CD14-positive monocyte (primary cell): ENCODE data around the gene LSS. TPM values are rescaled to one million over a fixed set of nuclear protein-coding genes. Genes with fewer than 3 reads are reported as not detected.
A peak's percentile ranks its signal among the peaks of the same experiment; 100 is the strongest.

ENCODE experiments used
- DNase-seq, 3 donors: peaks; one replicate each; pipeline ENCODE4 v3.0.0-alpha.2; 2011 to 2022
- H2AFZ ChIP-seq: 2 replicates; pipeline ENCODE4 v1.6.0; 2012; ENCODE audit warnings: mild to moderate bottlenecking, low read depth, low read length, inconsistent platforms; ENCODE audit not compliant: insufficient read depth, poor library complexity, severe bottlenecking
- H3K27ac ChIP-seq, 2 donors: 1 replicate in 1 of 2; 2 replicates in 1 of 2; pipeline ENCODE4 v1.5.1; 2012 to 2013; ENCODE audit warnings: low read length in 2 of 2, control low read depth in 1 of 2, inconsistent platforms in 1 of 2, low read depth in 1 of 2, mild to moderate bottlenecking in 1 of 2
- H3K27me3 ChIP-seq, 2 donors: one replicate each; pipeline versions ENCODE4 v1.6.0 to v1.6.1; 2011 to 2013; ENCODE audit warnings: low read length in 2 of 2; ENCODE audit not compliant: control insufficient read depth in 2 of 2, insufficient read depth in 2 of 2
- H3K36me3 ChIP-seq, 2 donors: replicated peaks in 1 of 2; 1 replicate in 1 of 2; 2 replicates in 1 of 2; pipeline versions ENCODE4 v1.5.1 to v1.6.1; 2012 to 2013; ENCODE audit warnings: low read length in 2 of 2, control low read depth in 1 of 2, inconsistent platforms in 1 of 2, mild to moderate bottlenecking in 1 of 2; ENCODE audit not compliant: insufficient read depth in 2 of 2, control insufficient read depth in 1 of 2
- H3K4me1 ChIP-seq, 2 donors: 1 replicate in 1 of 2; 2 replicates in 1 of 2; pipeline versions ENCODE4 v1.5.1 to v1.6.1; 2012 to 2013; ENCODE audit warnings: low read length in 2 of 2, control low read depth in 1 of 2, inconsistent platforms in 1 of 2, mild to moderate bottlenecking in 1 of 2, moderate library complexity in 1 of 2; ENCODE audit not compliant: insufficient read depth in 2 of 2, control insufficient read depth in 1 of 2
- H3K4me2 ChIP-seq: replicated peaks from 2 replicates; pipeline ENCODE3; 2012; ENCODE audit warnings: low read length, moderate library complexity, mild to moderate bottlenecking; ENCODE audit not compliant: poor library complexity, severe bottlenecking; ENCODE audit errors: extremely low read depth
- H3K4me3 ChIP-seq, 3 experiments: fragments of 200-600 bp in 1 of 3; sonication (generic) in 1 of 3; replicated peaks in 1 of 3; 1 replicate in 2 of 3; 2 replicates in 1 of 3; pipeline ENCODE4 v1.5.1; 2011 to 2013; ENCODE audit warnings: low read length in 3 of 3, mild to moderate bottlenecking in 3 of 3, control low read depth in 2 of 3, low read depth in 2 of 3, inconsistent platforms in 1 of 3, moderate library complexity in 1 of 3
- H3K79me2 ChIP-seq: 2 replicates; pipeline ENCODE4 v1.6.0; 2012; ENCODE audit warnings: mild to moderate bottlenecking, control low read depth, inconsistent platforms, low read length, moderate library complexity; ENCODE audit not compliant: insufficient read depth
- H3K9ac ChIP-seq: 2 replicates; pipeline ENCODE4 v1.6.0; 2017; ENCODE audit warnings: low read length, mild to moderate bottlenecking; ENCODE audit not compliant: insufficient read depth, poor library complexity, severe bottlenecking
- H3K9me3 ChIP-seq, 2 donors: replicated peaks in 1 of 2; 1 replicate in 1 of 2; 2 replicates in 1 of 2; pipeline versions ENCODE4 v1.5.1 to v1.6.1; 2012 to 2013; ENCODE audit warnings: low read length in 2 of 2, control low read depth in 1 of 2; ENCODE audit not compliant: control insufficient read depth in 1 of 2, insufficient read depth in 1 of 2
- H4K20me1 ChIP-seq: 2 replicates; pipeline ENCODE4 v1.6.0; 2012; ENCODE audit warnings: mild to moderate bottlenecking, low read length, control low read depth, moderate library complexity; ENCODE audit not compliant: insufficient read depth
- H3K27ac Mint-ChIP-seq, 7 donors: one replicate each; pipeline ENCODE4 v1.8.0; 2020; ENCODE audit warnings: mild to moderate bottlenecking in 7 of 7, mixed read lengths in 7 of 7, moderate library complexity in 6 of 7, inconsistent platforms in 2 of 7
- H3K27me3 Mint-ChIP-seq, 3 donors: one replicate each; pipeline ENCODE4 v1.8.0; 2021 to 2022; ENCODE audit warnings: low read depth in 3 of 3, mild to moderate bottlenecking in 3 of 3, mixed read lengths in 3 of 3, moderate library complexity in 3 of 3, inconsistent platforms in 1 of 3
- H3K36me3 Mint-ChIP-seq, 2 donors: one replicate each; pipeline ENCODE4 v1.8.0; 2020; ENCODE audit warnings: mixed read lengths in 2 of 2, inconsistent platforms in 1 of 2, mild to moderate bottlenecking in 1 of 2
- H3K4me1 Mint-ChIP-seq: one replicate; pipeline ENCODE4 v1.8.0; 2020; ENCODE audit warnings: mild to moderate bottlenecking, mixed read lengths
- H3K4me3 Mint-ChIP-seq, 2 donors: one replicate each; pipeline ENCODE4 v1.8.0; 2020; ENCODE audit warnings: mild to moderate bottlenecking in 2 of 2, mixed read lengths in 2 of 2, moderate library complexity in 1 of 2
- H3K9me3 Mint-ChIP-seq, 7 donors: one replicate each; pipeline ENCODE4 v1.8.0; 2020 to 2022; ENCODE audit warnings: mixed read lengths in 7 of 7, mild to moderate bottlenecking in 6 of 7, moderate library complexity in 6 of 7, inconsistent platforms in 2 of 7
- WGBS: methylation state at CpG from one replicate; pipeline ENCODE4 v1.1.5; 2013; ENCODE audit warnings: missing lambda C conversion rate; ENCODE audit not compliant: insufficient coverage; 5-methylcytosine and 5-hydroxymethylcytosine counted together
- intact Hi-C, 2 donors: fragments of 100-400 bp; cut with micrococcal nuclease; formaldehyde crosslinking; loops; one replicate each; pipeline versions ENCODE4 v1.15.0 to v1.15.1; 2023
- polyA plus RNA-seq, 3 donors: library from polyadenylated mRNA; depleted of rRNA in 1 of 3; unstranded in 2 of 3; stranded (reverse) in 1 of 3; fragments of 300-500 nt in 2 of 3; fragments of >200 nt in 1 of 3; fragmentation: Illumina TruSeq in 2 of 3; gene quantifications; 1 replicate in 2 of 3; 2 replicates in 1 of 3; pipeline ENCODE4 v1.2.3, GENCODE V29; 2012 to 2021
- TF ChIP-seq, protein P1 (sequence below): fragments of 200-600 bp; IDR thresholded peaks from one replicate; pipeline ENCODE4 v1.8.0; 2022; ENCODE audit warnings: antibody characterized with exemption, mild to moderate bottlenecking

The LSS gene
- polyA plus RNA-seq, 3 donors, result 4.1 to 20.0 (median 4.9) TPM

DNA sequence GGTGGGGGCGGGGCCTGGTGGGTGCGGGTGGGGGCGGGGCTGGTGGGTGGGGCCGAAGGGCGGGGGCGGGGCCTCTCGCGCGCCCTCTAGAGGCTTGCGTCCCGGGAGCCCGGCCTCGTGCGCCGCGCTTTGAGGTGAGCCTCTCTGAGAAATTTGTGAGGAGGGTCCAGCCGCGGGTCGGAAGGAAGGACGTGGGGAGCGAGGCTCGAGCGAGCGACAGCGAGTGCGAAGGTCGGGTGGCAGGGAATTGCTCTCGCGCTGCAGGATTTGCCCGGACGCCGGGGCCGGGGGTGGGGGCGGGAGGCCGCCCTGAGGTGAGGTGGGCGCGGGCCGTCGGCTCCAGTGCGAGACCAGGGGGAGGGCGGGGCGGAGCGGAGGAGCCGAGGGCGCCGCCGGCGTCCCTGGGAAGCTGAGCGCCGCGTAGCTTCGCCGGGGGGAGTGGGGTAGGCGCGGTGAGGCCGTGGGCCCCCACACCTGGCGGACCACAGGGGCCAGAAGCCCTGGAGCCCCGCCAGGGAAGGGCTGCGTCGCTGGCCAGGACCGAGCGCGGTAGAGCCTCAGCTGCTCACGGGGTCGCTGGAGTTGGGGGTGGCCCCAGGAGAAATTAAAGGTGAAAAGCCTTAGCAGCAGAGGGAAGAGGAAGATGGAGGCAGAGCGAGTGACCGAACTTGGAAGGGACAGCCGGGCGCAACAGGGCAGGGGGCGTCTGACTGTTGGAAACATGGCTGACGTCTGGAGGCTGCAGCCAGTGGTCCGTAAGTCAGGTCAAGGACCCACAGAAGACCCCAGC lies 754 bp upstream of the LSS start:
- Histone ChIP-seq H2AFZ (peak overlapping the region; percentile 92), H4K20me1 (no peaks in the 10 kb centered on the region), H3K9ac (peak overlapping the region; percentile 35), H3K4me3 (peak overlapping the region; percentile 31 to 74 (median 40)), H3K9me3 (no peaks in the 10 kb centered on the region), H3K36me3 (peaks cover 7 to 18% of the 10 kb centered on the region in 2 donors), H3K4me2 (peak overlapping the region; percentile 85), H3K27me3 (no peaks in the 10 kb centered on the region), H3K27ac (no peak overlapping the region), H3K79me2 (peaks cover 4% of the 10 kb centered on the region), H3K4me1 (peaks cover 17 to 24% of the 10 kb centered on the region in 2 donors)
- peak overlapping the region; percentile 47 to 89 (median 85) for H3K27ac Mint-ChIP-seq
- peaks cover 20 to 26% of the 10 kb centered on the region in 2 donors for H3K36me3 Mint-ChIP-seq
- H3K9me3 Mint-ChIP-seq, result peaks cover 0 to 7% (median 1%) of the 10 kb centered on the region in 7 donors
- peak in 1 of 3 donors; percentile 2 for DNase-seq
- peaks cover 34% of the 10 kb centered on the region for H3K4me1 Mint-ChIP-seq
- intact Hi-C loops, result loop anchor here (2.0 to 5.0 kb wide), 3 partner anchors 45 to 93 kb away; partner anchors contain the start of genes SPATC1L (in 2 of the 2), C21orf58 (in 1 of the 2) and PCNT (in 1 of the 2)
- peaks cover 2 to 7% (median 2%) of the 10 kb centered on the region in 3 donors for H3K27me3 Mint-ChIP-seq
- peak overlapping the region; percentile 95 to 99 for H3K4me3 Mint-ChIP-seq
- TF ChIP-seq, protein P1, sequence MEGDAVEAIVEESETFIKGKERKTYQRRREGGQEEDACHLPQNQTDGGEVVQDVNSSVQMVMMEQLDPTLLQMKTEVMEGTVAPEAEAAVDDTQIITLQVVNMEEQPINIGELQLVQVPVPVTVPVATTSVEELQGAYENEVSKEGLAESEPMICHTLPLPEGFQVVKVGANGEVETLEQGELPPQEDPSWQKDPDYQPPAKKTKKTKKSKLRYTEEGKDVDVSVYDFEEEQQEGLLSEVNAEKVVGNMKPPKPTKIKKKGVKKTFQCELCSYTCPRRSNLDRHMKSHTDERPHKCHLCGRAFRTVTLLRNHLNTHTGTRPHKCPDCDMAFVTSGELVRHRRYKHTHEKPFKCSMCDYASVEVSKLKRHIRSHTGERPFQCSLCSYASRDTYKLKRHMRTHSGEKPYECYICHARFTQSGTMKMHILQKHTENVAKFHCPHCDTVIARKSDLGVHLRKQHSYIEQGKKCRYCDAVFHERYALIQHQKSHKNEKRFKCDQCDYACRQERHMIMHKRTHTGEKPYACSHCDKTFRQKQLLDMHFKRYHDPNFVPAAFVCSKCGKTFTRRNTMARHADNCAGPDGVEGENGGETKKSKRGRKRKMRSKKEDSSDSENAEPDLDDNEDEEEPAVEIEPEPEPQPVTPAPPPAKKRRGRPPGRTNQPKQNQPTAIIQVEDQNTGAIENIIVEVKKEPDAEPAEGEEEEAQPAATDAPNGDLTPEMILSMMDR, result peak; percentile 65
- under 1% methylated on average over 57 of the region's 72 CpGs for WGBS

DNA sequence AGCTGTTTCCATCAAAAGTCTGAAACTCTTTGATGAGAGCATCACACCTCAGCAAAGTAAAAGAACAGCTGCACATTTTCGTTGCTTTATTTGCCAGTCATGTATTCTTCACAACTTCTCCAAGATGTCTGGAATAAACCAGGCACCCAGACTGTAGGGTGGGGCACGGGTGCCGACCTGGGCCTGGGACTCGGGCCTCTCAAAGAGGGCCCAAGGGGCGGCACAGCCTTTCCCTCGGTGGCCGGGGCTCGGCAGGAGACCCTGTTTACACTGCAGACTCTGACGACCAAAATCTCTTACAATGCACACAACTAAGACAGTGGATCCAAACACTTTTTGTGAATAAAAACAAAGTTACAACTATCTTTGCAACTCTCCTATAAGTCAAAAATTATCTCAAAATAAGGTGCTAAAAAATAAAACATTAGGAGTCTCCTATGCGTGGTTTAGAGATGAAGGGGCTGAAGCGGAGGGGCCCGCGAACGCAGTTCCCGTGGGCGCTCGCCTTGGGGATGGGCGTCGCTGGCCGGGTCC lies 696 bp downstream of the LSS start:
- peaks cover 0 to 7% (median 1%) of the 10 kb centered on the region in 7 donors for H3K9me3 Mint-ChIP-seq
- Histone ChIP-seq H3K36me3 (peaks cover 0 to 4% of the 10 kb centered on the region in 2 donors), H3K4me1 (peaks cover 17 to 24% of the 10 kb centered on the region in 2 donors), H3K9me3 (no peaks in the 10 kb centered on the region), H3K27ac (peak overlapping the region in 1 of 2 donors; percentile 68), H3K4me3 (peak overlapping the region; percentile 62 to 90 (median 64)), H3K9ac (peak overlapping the region; percentile 78), H3K79me2 (peaks cover 4% of the 10 kb centered on the region), H4K20me1 (no peaks in the 10 kb centered on the region), H2AFZ (peak overlapping the region; percentile 93), H3K4me2 (peak overlapping the region; percentile 89), H3K27me3 (no peaks in the 10 kb centered on the region)
- TF ChIP-seq, protein P1, result no peak
- intact Hi-C loops, result loop anchor here (2.0 to 5.0 kb wide), 4 partner anchors 43 to 97 kb away; partner anchors contain the start of genes PCNT (in 2 of the 2), SPATC1L (in 2 of the 2) and C21orf58 (in 1 of the 2)
- H3K36me3 Mint-ChIP-seq, result peaks cover 8 to 12% of the 10 kb centered on the region in 2 donors
- no peak for DNase-seq
- 1% methylated on average over 19 of the region's 20 CpGs for WGBS
- peaks cover 2 to 7% (median 2%) of the 10 kb centered on the region in 3 donors for H3K27me3 Mint-ChIP-seq
- peak overlapping the region; percentile 80 to 88 for H3K4me3 Mint-ChIP-seq
- H3K4me1 Mint-ChIP-seq, result peaks cover 34% of the 10 kb centered on the region
- peak overlapping the region in 2 of 7 donors; percentile 8 to 63 for H3K27ac Mint-ChIP-seq
